GM12892 (cell line): ENCODE results near the gene TACC3.

Source experiments
- POLR2A ChIP-seq: IDR thresholded peaks from 2 replicates; pipeline ENCODE4 v1.6.1; 2011; ENCODE audit warnings: low read depth, low read length, control low read depth
- POLR2AphosphoS5 ChIP-seq: IDR thresholded peaks from 2 replicates; pipeline ENCODE4 v1.6.1; 2011; ENCODE audit warnings: low read depth, low read length, control low read depth

DNA sequence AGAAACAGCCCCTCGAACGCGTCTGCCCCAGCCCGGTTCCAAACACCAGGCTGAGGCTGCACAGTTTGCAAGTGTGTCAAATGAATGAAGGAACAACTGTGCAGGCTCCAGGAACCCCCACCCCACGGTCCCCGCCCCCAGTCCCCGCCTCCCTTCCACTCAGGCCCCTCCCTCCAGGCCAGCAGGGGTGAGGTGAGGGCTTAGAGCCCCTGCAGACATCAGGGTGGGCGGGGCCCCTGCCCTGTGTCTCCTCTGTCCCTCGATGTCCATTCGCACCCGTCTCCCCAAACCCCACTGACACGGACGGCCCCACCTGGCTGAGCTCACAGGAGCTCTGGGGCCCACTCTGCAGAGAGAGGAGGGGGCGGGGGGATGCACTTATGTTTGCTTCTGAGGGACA lies 28.5 kb downstream of the TACC3 start:
- TF ChIP-seq POLR2AphosphoS5 (no peak), POLR2A (no peak)
